SK-N-SH (cell line): ENCODE measurements around the gene OR51I2.

ENCODE experiments used
- CTCF ChIP-seq: fragments of 200-600 bp; sonication (generic); IDR thresholded peaks from 2 replicates; pipeline ENCODE4 v1.6.1; 2017; ENCODE audit warnings: antibody characterized with exemption, mild to moderate bottlenecking, moderate library complexity
- EZH2phosphoT487 ChIP-seq: fragments of 200-600 bp; sonication (generic); IDR thresholded peaks from 2 replicates; pipeline ENCODE4 v1.6.1; 2017; ENCODE audit warnings: low read depth, mixed run types, mild to moderate bottlenecking, antibody characterized with exemption, moderate library complexity, borderline replicate concordance
- JUND ChIP-seq: IDR thresholded peaks from 2 replicates; pipeline ENCODE4 v1.4.0; 2012
- PBX3 ChIP-seq: IDR thresholded peaks from 2 replicates; pipeline ENCODE4; 2012
- POLR2AphosphoS5 ChIP-seq: IDR thresholded peaks from 2 replicates; pipeline ENCODE4 v1.6.1; 2012; ENCODE audit warnings: low read depth, low read length
- SIN3A ChIP-seq: IDR thresholded peaks from 2 replicates; pipeline ENCODE4 v1.6.1; 2012; ENCODE audit warnings: low read depth, mild to moderate bottlenecking, low read length, moderate library complexity, borderline replicate concordance
- SMC3 ChIP-seq: IDR thresholded peaks from 2 replicates; pipeline ENCODE4 v1.6.1; 2012; ENCODE audit warnings: low read depth, low read length, improper control_type of control experiment

- TF ChIP-seq CTCF: no peak
- no peak for TF ChIP-seq EZH2phosphoT487
- no peak for TF ChIP-seq SIN3A
- no peak for TF ChIP-seq JUND
- TF ChIP-seq POLR2AphosphoS5: no peak
- TF ChIP-seq PBX3: no peak
- no peak for TF ChIP-seq SMC3
These were observed 37.3 kb downstream of the OR51I2 start for GRCh38 chr11:5486421-5486820.
